ENCODE results near the gene HYOU1. TPM values are rescaled to one million over a fixed set of nuclear protein-coding genes. Genes with fewer than 3 reads are reported as not detected.

The HYOU1 gene
- total RNA-seq, 1 donor from 2014 or later, result 301 TPM

GRCh38 chr11:119016216-119017009 lies 40.6 kb downstream of the HYOU1 start:
- Histone ChIP-seq H3K27me3 (ENCODE audit: control insufficient read depth, insufficient read depth, low read length) (no peaks in the 10 kb centered on the region), H3K4me3 (ENCODE audit: low read depth, low read length) (no peak overlapping the region), H3K36me3 (ENCODE audit: control insufficient read depth, insufficient read depth, low read length) (peaks cover 15% of the 10 kb centered on the region)
- TF ChIP-seq, protein P1, sequence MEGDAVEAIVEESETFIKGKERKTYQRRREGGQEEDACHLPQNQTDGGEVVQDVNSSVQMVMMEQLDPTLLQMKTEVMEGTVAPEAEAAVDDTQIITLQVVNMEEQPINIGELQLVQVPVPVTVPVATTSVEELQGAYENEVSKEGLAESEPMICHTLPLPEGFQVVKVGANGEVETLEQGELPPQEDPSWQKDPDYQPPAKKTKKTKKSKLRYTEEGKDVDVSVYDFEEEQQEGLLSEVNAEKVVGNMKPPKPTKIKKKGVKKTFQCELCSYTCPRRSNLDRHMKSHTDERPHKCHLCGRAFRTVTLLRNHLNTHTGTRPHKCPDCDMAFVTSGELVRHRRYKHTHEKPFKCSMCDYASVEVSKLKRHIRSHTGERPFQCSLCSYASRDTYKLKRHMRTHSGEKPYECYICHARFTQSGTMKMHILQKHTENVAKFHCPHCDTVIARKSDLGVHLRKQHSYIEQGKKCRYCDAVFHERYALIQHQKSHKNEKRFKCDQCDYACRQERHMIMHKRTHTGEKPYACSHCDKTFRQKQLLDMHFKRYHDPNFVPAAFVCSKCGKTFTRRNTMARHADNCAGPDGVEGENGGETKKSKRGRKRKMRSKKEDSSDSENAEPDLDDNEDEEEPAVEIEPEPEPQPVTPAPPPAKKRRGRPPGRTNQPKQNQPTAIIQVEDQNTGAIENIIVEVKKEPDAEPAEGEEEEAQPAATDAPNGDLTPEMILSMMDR (IDR thresholded peaks at IDR 0.05; ENCODE audit: insufficient read depth, low read length, severe bottlenecking), result no peak
- DNase-seq (ENCODE audit: low read depth), result no peak
- no peak for FAIRE-seq

GRCh38 chr11:119015054-119015611 lies 41.9 kb downstream of the HYOU1 start:
- no peak for DNase-seq (ENCODE audit: low read depth)
- H3K27me3 ChIP-seq (ENCODE audit: control insufficient read depth, insufficient read depth, low read length), result no peaks in the 10 kb centered on the region
- no peak overlapping the region for H3K4me3 ChIP-seq (ENCODE audit: low read depth, low read length)
- H3K36me3 ChIP-seq (ENCODE audit: control insufficient read depth, insufficient read depth, low read length), result peaks cover 12% of the 10 kb centered on the region
- no peak for FAIRE-seq
- TF ChIP-seq, protein P1 (IDR thresholded peaks at IDR 0.05; ENCODE audit: insufficient read depth, low read length, severe bottlenecking), result peak; percentile 18

DNA sequence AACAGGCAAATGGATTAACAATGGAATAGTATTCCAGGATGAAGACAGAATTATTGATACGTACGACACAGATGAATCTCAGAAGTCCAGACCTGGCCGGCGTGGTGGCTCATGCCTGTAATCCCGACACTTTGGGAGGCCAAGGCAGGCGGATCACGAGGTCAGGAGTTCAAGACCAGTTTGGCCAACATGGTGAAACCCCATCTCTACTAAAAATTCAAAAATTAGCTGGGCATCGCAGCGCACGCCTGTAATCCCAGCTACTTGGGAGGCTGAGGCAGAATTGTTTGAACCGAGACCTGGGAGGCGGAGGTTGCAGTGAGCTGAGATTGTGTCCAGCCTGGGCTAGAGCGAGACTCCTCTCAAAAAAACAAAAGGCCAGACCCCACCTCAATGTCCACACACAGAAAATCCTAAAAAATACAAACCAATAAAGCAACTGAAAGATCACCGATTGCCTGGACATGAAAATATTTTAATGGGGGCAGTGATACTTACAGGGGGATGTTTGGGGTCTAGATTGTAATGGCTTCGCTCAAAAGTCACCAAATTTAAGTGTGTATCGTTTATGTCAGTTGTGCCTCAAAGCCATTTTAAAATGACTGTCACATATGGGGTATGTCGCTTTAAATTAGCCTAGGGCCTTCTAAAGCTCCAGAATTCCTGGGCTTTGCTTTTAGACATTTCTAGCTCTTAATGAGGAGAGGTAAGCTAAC lies 42.6 kb downstream of the HYOU1 start:
- TF ChIP-seq, protein P1 (IDR thresholded peaks at IDR 0.05; ENCODE audit: insufficient read depth, low read length, severe bottlenecking), result no peak
- Histone ChIP-seq H3K36me3 (ENCODE audit: control insufficient read depth, insufficient read depth, low read length) (peaks cover 10% of the 10 kb centered on the region), H3K27me3 (ENCODE audit: control insufficient read depth, insufficient read depth, low read length) (no peaks in the 10 kb centered on the region), H3K4me3 (ENCODE audit: low read depth, low read length) (no peak overlapping the region)
- FAIRE-seq (no peak), DNase-seq (ENCODE audit: low read depth) (no peak)

DNA sequence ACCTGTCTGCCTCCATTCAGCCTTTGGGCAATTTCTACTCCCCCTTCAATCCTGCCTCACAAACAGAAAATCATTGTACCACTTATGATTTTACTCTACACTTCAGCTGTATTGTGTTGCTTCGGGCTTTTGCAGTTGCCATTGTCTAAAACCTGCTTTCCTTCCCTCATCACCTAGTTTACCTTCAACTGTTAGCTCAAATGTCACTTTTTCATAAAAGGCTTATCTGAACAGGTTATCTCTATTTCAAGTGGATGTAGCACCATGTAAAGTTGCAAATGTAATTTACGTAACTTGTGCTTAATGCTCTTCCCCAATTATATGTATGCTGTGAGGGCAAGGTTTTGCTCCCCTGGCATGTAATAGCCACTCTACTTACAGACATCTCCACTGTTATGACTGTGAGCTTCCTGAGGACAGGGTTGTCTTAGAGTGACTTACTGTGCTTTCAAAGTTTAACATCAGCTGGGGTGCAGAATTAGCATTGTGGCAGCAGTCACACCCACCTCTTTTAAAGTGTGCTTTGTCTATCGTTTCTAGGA lies 44.3 kb downstream of the HYOU1 start:
- FAIRE-seq (no peak), DNase-seq (ENCODE audit: low read depth) (no peak)
- H3K27me3 ChIP-seq (ENCODE audit: control insufficient read depth, insufficient read depth, low read length), result no peaks in the 10 kb centered on the region
- TF ChIP-seq, protein P1 (IDR thresholded peaks at IDR 0.05; ENCODE audit: insufficient read depth, low read length, severe bottlenecking), result no peak
- H3K36me3 ChIP-seq (ENCODE audit: control insufficient read depth, insufficient read depth, low read length), result peaks cover 10% of the 10 kb centered on the region
- H3K4me3 ChIP-seq (ENCODE audit: low read depth, low read length), result no peak overlapping the region

GRCh38 chr11:119011476-119012053 lies 45.4 kb downstream of the HYOU1 start:
- TF ChIP-seq, protein P1 (IDR thresholded peaks at IDR 0.05; ENCODE audit: insufficient read depth, low read length, severe bottlenecking), result no peak
- FAIRE-seq (no peak), DNase-seq (ENCODE audit: low read depth) (no peak)
- Histone ChIP-seq H3K27me3 (ENCODE audit: control insufficient read depth, insufficient read depth, low read length) (no peaks in the 10 kb centered on the region), H3K36me3 (ENCODE audit: control insufficient read depth, insufficient read depth, low read length) (peaks cover 9% of the 10 kb centered on the region), H3K4me3 (ENCODE audit: low read depth, low read length) (no peak overlapping the region)

Data from bronchial epithelial cell (primary cell).